Fibroblast of villous mesenchyme (primary cell): Measurements from ENCODE around the gene WBP1L. TPM values are rescaled to one million over a fixed set of nuclear protein-coding genes. Genes with fewer than 3 reads are reported as not detected.

ENCODE experiments used
- DNase-seq: peaks from one replicate; pipeline ENCODE4 v3.0.0-alpha.2; 2010; ENCODE audit warnings: low read depth
- H3K4me3 ChIP-seq: 2 replicates; pipeline ENCODE4 v1.5.1; 2011; ENCODE audit warnings: low read depth, mild to moderate bottlenecking, low read length
- total RNA-seq: library from RNA; depleted of rRNA; stranded (reverse); fragments of >200 nt; gene quantifications from 2 replicates; pipeline ENCODE4 v1.2.3, GENCODE V29; 2012
- TF ChIP-seq, protein P1 (sequence below): IDR thresholded peaks from 2 replicates; pipeline ENCODE4 v1.5.1; 2012; ENCODE audit warnings: low read depth, mild to moderate bottlenecking, low read length; ENCODE audit not compliant: insufficient read depth

Gene WBP1L
- total RNA-seq, 1 donor, result 40.6 TPM

DNA sequence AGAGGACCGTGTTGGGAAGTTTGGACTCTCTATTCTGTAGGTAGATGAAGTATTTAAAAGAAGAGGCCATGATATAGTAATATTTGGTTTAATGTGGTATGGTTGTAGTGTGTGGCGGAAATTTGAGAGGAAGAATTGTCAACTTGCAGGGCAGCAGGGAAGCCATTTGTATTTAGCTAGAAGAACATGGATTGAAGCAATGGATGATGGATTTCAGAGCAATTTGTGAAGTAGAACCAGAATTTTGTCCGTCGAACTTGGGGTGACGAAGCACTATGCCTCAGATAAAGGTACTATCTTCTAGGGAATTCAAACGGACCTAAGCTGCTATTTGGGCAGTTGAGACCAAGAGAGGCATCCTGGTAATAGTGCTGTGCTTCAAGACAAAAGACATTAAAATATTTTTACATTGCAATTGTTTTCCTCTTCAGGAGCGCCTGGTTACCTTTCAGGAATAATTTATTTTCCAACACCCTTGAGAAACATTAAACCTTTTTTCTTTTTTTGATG lies 615 bp upstream of the WBP1L start:
- peak overlapping the region; percentile 17 for H3K4me3 ChIP-seq
- DNase-seq, result no peak

DNA sequence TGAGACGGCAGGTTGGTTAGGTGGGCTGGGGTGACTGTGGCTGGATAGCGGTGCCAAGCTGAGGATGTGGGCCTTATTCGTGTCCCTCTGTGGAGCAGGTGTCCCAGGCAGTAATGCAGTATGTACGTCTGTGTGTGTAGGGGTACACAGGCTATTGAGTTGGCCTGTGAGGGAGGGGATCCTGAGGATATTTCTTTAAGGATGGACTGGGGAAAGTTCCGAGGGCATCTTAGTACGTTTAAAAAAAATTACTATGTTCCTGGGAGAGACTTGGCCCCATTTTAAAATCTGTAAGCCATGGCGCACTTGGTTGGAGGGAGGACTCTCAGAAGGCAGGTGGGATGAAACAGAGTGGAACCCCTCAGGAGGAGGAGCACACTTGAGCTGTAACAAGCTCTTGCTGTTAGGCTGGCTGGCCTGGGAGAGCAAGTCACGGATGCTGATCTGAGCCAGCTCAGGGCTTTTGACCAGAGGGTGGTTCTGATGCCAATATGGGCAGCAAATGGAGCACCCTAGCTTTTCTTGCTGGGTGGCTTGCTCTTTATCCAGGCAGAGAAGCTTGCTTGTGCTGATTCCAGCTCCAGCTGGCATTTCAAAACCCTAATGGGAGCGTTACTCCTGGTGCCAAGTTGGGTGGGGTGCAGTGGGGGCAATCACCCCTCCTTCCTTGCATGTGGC lies 765 bp downstream of the WBP1L start:
- H3K4me3 ChIP-seq, result peak overlapping the region; percentile 99
- TF ChIP-seq, protein P1, sequence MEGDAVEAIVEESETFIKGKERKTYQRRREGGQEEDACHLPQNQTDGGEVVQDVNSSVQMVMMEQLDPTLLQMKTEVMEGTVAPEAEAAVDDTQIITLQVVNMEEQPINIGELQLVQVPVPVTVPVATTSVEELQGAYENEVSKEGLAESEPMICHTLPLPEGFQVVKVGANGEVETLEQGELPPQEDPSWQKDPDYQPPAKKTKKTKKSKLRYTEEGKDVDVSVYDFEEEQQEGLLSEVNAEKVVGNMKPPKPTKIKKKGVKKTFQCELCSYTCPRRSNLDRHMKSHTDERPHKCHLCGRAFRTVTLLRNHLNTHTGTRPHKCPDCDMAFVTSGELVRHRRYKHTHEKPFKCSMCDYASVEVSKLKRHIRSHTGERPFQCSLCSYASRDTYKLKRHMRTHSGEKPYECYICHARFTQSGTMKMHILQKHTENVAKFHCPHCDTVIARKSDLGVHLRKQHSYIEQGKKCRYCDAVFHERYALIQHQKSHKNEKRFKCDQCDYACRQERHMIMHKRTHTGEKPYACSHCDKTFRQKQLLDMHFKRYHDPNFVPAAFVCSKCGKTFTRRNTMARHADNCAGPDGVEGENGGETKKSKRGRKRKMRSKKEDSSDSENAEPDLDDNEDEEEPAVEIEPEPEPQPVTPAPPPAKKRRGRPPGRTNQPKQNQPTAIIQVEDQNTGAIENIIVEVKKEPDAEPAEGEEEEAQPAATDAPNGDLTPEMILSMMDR, result no peak
- DNase-seq, result no peak

More for the DNA sequence above, 615 bp upstream of the WBP1L start:
- TF ChIP-seq, protein P1, result no peak

DNA sequence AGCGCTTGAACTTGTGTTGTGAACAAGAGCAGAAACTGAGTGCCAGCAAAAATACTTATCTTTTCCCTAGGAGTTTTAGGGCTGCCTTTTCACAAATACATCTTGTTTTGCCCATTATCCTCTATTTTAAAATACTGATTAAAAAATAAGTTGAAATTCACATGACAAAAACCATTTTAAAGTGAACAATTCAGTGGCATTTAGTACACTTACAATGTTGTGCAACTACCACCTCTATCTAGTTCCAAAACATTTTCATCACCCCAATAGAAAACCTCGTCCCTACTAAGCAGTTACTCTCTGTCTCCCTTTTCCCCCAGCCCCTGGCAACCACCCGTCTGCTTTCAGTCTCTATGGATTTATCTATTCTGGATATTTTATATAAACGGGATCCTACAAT lies 1.4 kb downstream of the WBP1L start:
- peak overlapping the region; percentile 99 for H3K4me3 ChIP-seq
- TF ChIP-seq, protein P1, result no peak
- no peak for DNase-seq

DNA sequence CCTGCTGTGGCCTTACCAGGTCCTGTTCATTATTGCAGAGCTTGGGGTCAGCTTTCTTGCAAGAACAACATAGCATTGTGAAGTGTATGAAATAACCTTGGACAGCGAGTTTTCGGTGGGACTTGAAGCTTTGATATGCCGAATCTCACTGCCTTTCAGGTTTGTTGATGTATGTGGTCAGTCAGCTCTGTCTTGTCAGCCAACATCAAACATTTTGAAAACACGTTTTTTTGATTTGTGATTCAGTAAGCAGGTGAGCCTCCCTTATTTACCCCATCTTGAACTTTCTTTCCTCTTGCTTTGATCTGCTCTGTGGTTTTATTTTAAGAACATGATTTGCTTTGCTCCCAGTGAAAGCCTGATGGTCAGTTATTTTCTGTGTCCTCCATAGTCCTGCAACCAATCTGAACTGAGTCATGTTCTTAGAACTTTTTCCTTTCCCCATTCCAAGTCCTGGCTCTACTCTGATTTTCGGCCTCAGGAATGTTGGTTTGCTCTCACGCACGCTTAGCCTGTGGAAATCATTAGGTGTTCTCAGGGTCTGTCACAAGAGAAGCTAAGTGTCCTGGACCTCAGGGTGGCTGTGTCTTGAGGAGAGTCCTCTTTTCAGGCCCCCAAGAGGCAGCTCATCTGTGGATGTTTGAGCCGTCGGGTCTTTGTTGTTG lies 8.7 kb downstream of the WBP1L start:
- H3K4me3 ChIP-seq, result no peak overlapping the region
- TF ChIP-seq, protein P1, result no peak
- peak; percentile 84 for DNase-seq

DNA sequence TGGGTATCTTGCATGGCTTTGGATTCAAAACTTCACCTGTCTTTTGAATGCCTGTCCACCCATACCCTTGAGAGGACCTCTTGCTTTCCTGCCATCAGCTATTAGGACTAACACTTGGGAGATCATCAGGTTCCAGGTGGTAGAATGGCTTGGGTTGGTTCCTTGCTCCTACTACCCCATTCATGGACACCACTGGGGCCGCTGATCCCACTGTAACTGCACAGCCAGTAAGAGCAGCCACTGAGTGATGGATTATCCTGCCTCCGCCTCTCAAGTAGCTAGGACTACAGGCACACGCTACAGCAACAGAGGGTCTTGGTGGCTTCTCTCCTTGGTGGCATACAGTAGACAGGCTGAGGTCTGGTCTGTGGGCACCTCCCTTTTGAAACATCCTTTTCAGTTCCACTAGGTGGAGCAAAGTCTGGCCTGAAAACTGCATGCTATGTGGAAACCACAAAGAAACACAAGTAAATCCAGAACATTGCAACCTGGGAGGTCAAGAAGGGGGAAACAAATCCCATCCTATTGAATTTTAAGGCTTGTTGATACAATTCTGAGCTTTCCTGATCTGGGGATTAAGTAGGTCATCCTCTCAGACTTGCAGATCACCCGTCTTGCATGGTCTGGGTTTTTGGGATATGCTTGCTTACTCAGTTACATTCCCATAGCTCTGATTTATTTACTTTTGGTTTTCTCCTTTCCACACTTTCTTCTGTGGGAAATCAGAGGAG lies 9.4 kb downstream of the WBP1L start:
- DNase-seq, result peak; percentile 99
- TF ChIP-seq, protein P1, result peak; percentile 80
- H3K4me3 ChIP-seq, result no peak overlapping the region

DNA sequence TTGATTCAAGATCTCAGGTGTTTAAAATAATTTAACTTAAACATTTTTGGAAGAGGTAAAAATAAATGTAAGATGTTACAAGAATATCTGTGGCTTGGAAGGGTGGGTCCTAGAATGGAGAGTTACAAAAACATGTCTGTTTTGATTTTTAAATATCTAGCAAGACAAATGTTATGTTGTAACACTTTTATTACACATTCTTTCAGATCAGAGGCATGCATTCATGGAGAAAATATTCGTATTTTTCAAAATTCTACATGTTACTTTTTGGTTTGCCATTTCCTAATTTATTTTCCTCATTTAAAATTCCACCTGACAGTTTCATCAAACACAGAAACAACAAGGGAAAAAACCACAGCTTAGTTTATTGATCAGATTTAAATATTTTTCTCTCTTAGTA lies 10.0 kb downstream of the WBP1L start:
- no peak for DNase-seq
- H3K4me3 ChIP-seq, result no peak overlapping the region
- TF ChIP-seq, protein P1, result no peak
